ENCODE results near the gene USP49.
"Not testable (repeated sequence)": the region's sequence is repeated elsewhere in the genome, so short reads cannot be mapped to it uniquely, and the experiment has no call there.

The USP49 gene

DNA sequence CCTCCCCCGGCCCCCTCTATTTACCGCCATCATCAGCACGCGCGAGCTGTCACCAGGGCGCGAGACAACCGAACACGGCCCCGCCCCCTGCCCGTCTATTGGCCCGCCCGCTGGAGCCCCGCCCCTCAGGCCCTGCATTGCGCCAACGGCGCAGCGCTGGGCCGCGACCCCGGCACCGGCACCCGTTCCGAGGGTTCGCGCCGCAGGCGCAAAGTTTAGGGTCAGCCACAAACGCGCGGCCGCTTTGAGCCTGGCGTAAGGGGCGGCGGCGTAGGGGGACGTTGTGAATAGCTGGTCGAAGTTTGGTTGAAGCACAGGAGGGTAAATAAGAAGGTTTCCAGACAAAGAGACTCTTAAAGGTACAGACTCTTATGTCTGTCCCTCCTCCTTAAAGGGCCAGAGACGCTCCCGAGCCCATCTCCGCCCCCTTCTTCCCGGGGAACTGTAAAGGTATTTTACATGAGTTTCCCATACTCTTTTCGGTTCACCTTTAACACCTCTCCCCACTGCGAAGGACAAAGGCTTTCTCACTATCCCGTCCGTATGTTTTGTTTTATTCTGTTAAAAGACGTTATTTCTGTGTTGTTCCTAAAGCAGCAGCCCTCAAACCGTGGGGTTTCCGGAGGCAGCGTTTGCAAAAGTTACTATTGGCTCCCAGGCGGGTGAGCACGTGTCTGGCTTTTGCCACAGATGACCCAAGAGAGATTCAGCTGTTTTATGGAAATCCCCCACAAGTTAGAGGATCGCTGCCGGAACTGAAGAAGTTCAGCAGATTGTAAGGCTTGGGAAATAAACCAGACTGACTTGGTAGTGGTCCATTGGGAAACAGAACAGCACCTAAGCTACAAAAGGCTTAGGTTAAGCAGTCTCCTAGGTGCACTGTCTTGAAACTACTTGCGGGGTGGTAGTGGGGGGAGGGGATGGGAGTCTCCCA, at the start of gene USP49:
Gene USP49 (minus strand): TSS at position 76 of the 934 bp plus-strand sequence. CDS start 88,392 bp downstream, outside the sequence.
- peak; percentile 75 for DNase-seq (ENCODE audit: low spot score)

DNA sequence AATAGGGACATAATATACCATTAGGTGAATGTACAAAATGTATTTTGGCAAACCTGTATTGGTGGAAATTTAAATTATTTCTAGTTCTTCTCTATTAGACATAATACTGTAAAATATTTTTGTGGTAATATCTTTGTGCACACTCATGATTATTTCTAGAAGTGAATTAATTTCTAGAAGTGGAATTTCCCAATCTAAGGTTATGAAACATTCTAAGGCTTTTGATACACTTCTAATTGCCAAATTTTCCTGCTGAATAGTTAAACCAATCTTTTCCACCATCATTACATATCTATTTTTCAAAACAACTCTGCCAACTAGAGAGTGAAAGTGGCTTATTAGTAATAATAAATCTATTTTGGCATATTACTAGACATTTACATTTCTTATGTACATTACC, 48.3 kb upstream of the USP49 start:
- no peak for DNase-seq (ENCODE audit: low spot score)

DNA sequence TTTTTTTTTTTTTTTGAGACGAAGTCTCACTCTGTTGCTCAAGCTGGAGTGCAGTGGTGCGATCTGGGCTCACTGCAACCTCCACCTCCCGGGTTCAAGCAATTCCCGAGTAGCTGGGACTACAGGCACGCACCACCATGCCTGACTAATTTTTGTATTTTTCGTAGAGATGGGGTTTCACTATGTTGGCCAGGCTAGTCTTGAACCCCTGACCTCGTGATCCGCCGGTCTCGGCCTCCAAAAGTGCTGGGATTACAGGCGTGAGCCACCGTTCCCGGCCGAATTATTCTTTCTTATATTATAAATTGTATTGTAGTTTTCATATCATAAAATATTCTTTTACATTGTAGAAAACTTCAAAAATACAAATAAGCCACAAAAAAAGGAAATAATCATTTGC, 47.7 kb upstream of the USP49 start:
- not testable (repeated sequence) for DNase-seq (ENCODE audit: low spot score)

DNA sequence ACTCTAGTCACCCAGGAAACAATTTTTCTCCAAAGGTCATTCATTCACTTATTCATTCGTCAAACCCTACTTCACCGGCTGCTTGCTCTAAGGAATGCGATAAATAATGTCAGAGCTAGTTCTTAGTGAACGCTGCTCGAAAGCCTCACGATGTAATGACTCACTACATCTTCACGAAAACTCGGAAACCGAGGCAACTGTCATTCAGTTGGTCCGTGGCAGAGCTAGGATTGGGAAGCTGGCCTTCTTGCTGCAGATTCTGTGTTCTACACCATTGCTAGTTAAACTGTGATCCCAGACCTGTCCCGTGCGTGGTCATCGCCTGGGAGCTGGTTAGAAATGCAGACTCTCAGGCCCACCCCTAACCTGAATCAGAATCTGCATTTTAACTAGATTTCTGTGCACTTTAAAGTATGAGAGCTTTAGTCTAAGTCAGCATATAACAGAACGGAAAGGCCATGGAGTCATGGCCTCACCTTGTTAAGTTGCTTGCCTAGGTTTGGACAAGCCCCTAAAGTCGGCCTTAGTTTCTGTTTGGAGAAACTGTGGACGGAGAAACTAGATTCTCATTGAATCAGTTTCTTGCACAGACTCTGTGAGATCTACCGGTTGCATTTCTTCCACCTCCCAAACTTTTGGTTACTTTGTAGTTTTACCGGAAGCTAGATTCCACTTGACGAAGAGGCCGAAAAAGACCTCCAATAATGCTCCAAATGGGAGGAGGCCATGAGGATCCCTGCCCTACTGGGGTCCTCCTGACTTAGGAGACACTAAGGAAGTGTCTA, 47.1 kb upstream of the USP49 start:
- DNase-seq (ENCODE audit: low spot score), result peak; percentile 95

DNA sequence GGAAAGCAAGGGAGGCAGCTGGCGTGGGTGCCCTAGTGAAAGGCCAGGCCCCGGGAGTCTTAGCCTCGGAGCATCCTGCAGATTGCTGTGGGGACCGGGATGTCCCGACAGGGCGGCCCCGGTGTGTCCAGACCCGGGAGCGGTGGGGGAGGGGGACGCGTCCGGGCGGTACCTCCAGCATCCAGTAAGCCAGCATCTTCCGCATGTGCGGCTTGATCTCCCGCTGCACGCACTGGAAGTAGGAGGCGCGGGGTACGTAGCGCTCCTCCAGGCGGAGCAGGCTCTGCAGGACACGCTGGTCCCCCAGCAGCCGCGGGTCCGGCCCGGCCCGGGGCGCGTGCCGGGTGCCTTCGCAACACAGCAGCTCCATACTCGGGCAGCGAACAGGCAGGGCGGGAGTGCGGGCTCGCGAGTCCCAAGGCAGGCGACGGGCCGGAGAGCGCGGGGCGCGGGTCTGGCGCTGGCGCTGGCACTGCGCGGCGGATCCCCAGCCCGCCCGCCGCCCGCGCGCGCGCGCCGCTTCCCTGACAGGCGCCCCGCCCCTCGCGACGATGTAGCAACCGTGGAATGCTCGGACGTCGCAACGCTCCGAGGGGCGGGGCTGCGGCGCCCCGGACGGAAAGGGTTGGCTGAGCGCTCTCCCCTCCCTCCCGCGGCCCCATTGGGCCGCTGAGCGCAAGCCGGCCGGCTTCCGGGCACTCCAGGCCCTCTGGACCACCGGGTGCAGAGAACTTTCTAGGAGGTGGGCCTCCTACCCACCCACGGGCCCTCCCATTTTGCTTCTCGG, 46.3 kb upstream of the USP49 start, which contains the start of gene CCND3:
Gene CCND3 (minus strand): TSS at position 529 of the 787 bp plus-strand sequence. CDS start 159 bp downstream, at position 370.
- no peak for DNase-seq (ENCODE audit: low spot score)

DNA sequence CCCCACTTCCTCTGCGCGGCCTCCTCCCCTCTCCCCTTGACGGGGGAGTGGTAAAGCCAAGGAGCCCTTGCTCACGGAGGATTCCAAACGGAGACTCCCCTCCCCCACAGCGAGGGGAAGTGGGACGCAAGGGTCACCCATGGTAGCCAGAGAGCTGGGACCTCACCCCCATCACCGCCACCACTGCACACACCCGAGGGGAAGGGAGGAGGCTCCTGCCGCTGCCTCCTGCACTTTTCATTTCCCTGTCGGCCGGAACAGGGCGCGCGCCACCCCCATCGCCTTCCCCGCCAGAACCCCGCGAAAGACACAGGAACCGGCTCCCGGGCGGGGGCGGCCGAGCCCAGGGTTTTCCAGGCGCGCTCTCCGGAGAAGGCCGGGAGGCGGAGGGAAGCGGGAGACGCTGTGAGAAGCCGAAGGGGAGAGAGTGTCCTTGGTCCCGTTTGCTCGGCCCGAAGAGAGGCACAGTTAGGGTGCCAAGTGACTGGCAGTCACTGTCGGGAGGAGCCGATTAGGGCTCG, 45.6 kb upstream of the USP49 start:
- peak; percentile 40 for DNase-seq (ENCODE audit: low spot score)

DNA sequence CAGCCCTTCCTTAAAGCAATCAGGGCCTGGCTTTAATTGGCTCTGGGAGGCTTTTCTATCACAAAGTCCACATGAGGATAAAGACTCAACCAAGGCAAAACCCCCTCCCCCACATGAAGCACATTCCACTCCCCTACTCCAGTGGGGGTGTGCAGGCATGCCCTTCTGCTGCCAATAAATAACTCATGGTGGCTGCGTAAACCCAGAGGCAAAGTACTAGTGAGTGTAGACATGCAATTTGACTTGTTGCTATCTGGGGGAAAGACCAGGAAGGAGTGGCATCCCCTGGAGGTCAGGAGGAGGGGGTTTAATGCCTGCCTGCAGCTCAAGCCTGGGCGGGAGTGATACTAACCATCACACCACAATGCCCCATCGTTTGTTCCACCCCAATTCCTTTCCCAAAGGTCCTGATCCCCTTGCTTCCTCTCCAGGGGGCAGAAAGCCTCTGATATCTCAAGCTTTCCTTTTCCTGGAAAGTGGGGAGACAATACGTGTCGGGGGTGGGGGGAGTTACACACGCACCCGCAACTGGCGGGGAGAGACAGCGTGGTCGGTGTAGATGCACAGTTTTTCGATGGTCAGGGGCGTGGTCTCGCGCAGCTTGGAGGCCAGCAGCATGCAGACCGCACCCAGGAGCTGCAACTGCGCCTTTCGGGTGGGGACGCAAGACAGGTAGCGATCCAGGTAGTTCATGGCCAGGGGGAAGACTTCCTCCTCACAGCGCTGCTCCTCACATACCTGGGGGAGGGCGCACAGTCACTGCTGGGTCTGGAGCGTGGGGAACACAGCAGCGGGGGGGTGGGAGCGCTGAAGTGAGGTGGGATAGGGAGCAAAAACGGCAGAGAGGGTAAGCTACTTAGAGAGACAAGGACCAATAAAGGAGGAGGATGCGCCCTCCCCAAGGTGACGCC, 44.9 kb upstream of the USP49 start:
- peak; percentile 22 for DNase-seq (ENCODE audit: low spot score)

DNA sequence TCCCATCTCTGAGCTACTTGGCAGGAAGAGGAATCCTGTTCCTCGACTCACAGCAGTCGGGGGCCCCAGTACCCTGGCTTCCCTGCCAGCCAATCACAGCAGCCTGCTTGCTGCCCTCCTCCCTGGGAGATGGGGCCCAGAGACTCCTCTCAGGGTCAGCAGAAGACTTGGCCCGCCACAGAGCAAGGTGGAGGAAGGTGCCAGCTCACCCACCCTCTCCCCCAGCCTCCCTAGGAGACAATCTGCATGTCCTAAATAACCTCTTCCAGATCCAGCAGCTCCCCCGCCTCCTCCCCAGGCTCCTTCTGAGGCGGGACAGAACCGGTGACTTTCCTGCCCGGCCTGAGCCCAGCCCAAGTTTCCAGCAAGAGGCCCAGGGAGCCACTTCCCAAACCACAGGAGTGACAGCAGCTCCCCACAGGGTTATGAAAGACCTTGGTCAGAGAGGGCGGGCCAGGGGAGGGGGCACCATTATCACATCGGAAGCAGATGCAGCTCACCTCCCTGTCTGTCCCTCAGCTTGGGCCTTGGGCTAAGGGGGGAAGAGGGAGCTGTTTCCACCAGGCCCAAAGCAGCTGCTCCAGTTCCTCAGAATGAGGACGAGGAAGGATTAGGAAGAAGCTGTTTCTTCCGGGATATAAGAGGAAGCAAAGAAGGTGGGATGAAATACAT, 44.1 kb upstream of the USP49 start:
- peak; percentile 11 for DNase-seq (ENCODE audit: low spot score)

DNA sequence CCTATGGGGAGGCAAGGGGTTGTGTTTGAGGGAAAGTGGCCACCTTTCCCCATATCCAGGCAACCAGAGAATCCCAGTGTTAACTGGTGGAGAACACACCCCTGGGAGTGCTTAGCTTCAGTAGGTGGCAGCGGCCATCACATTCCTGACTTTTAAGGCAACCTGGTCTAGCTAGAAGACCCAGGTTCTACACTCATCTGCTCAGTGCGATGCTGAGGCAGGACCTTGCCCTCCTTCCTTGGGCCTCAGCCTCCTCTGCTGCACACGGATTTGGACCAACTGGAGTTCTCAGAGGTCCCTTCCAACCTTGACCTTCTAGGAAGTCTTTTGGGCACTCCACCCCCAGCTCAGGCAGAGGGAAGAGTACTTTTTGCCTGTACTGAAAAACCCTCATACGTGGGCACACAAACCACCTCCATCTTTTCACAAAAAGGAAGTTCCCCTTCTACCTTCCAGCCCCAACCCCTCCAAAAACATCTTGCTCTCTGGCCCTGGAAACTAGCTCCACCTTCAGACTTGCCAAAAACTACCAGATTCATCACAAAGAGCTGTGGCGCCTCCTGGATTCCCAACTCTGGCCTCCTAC, 43.5 kb upstream of the USP49 start:
- no peak for DNase-seq (ENCODE audit: low spot score)

DNA sequence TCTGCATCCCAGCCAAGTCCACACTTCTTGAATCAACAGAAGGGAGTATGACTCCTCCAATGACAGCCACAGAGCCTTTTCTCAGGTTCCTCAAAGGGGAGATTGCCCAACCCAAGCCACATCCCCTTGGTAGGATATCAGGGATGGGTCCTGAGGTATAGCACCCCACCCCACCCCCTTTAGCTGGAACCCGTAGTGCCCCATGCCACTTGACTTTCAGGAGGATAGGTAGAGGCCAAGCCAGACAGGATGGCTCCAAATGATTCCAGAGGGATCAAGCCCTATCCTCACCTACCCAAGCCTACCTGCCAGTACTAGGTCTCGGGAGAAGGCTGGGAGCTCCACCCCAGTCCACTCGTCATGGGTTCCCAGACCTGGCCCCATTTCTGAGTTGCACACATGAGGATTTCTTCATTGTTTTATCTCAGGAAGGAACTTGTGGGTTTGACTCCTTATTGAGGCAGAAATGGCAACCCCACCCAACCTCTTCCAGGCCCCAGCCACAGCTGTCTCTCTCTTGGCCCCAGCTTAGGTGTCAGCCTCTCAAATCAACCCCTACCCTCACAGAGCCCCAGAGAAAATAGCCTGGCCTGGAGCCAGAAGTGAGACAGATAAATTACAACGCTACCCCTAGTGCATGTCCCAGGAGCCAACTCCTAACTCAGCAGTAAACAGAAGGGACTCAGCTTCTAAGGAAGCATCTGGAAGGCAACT, 42.8 kb upstream of the USP49 start:
- DNase-seq (ENCODE audit: low spot score), result no peak

DNA sequence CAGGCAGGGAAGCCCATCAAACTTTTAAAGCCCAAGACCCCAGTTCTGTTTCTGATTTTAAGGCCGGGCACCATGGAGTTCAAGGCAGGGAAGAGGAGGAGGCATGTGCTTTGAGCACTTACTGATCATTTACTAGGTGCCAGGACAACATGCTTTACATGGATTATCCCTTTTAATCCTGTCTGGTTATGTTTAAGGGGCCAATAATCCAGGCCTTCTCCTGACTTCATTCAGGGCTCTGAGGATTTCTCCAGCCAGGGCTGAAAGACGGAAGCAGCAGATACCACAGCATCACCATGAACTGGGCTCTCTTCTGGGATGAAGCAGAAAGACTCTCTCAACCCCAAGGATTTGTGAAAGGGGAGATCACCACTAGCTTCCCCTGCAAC, 42.3 kb upstream of the USP49 start:
- DNase-seq (ENCODE audit: low spot score), result no peak

DNA sequence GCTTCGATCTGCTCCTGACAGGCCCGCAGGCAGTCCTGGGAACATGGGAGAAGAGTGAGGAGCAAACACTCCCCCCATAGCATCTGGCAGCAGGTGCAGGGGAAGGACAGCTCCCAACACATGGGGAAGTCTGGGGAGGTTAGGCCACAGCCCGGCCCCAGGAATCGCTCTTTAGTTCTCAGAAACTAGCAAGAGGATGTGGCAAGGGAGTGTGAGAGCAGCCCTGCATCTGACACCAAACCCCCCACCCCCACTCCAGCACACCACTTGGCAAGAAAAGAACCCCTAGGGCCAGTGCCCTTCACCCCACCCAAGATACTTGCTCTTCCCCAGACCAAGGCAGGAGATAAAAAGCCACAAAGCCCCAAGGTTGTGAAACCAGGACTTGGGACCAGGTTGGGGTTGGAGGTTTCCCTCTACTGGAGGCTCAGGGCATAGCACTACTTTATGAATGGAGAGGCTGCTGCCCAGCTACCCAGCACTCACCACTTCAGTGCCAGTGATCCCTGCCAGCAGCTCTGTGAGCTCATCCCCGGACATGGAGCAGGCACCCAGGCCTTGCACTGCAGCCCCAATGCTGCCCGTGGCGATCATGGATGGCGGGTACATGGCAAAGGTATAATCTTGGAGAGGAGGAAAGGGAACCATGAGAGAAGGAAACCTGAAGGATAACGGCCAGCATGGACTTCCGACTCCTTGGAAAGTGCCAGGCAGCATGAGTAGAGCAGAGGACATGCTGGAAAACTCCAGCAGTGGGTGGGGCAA, 41.1 kb upstream of the USP49 start:
- DNase-seq (ENCODE audit: low spot score), result peak; percentile 87

DNA sequence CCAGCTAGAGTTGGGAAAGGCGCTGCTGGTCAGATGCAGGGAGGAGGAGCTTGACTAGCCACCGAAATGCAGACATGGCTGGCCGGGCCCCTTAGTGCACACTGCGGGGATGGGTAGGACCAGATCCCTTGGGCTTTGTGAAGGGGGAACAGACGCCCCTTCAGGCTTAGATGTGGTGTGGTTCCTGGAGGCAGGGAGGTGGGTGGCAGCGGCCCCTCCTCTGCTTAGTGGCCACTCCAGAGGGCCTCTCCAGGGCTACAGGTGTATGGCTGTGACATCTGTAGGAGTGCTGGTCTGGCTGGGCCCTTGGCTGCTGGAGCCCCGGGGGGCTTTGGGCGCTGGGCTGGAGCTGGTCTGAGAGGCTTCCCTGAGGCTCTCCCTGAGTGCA, 40.5 kb upstream of the USP49 start:
- no peak for DNase-seq (ENCODE audit: low spot score)

DNA sequence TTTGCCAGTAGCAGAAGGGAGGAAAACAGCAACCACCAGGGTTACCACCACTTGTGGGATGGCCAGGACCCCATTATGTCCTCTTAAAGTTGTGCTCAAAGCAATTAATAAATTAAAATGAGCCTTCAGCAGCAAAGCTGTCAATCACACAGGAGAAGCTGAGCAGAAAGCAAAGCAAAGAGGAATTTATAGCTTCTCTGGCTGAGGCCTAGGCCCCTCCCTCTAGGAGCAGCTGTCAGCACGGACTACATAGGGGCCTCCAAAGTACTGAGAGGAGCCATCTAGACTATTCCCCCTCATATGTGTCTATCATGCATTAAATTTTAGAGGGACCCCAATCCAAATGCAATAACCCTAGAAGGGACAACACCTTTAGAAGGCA, 40.0 kb upstream of the USP49 start:
- no peak for DNase-seq (ENCODE audit: low spot score)

DNA sequence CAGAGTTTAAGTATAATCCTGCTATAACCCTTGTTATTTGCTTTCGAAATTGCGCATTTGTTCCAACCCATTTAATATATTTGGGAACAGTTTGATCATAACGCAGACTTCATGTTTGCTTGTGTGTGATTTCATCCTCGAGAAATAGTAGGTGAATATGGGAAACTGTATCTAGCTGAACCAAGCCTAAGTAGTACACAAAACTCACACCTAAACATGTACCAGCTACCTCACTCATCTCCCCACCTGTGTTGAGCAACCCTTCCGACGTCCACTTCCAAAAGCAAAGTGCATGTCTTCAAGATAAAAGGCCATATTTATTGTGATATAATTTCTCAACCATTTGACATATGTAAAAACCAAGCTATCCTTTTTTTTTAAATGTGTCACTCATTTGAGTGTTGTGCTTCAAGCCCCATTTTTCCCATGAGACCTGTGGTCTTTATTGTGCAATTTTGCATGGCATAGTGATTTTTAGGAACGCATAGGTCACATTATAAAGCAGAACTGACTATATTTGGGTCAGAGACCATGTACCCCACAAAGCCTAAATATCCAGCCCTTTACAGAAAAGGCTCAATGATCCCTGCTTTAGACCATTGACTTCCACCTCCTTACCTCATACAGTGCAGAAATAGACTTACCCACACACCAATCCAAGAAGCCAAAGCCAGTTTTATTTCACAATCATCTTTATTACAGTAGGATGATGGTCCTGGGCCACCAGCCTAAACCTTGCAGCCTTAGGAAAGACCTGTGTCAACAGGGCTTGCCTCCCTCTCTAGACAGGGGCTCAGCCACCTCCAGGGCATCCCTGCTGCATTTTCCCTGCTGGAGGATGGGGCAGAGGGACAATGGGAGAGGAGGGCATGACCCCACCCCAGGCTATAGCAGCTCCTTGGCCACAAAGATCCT, 39.4 kb upstream of the USP49 start:
- DNase-seq (ENCODE audit: low spot score), result no peak

DNA sequence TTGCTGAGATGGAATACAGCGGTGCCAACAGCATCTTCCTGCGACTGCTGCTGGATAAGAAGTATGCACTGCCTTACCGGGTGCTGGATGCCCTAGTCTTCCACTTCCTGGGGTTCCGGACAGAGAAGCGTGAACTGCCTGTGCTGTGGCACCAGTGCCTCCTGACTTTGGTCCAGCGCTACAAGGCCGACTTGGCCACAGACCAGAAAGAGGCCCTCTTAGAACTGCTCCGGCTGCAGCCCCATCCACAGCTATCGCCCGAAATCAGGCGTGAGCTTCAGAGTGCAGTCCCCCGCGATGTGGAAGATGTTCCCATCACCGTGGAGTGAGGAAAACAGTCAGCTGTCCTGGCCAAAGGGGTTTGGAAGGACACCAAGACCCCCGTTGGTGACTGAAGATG, 37.2 kb upstream of the USP49 start:
- DNase-seq (ENCODE audit: low spot score), result no peak

DNA sequence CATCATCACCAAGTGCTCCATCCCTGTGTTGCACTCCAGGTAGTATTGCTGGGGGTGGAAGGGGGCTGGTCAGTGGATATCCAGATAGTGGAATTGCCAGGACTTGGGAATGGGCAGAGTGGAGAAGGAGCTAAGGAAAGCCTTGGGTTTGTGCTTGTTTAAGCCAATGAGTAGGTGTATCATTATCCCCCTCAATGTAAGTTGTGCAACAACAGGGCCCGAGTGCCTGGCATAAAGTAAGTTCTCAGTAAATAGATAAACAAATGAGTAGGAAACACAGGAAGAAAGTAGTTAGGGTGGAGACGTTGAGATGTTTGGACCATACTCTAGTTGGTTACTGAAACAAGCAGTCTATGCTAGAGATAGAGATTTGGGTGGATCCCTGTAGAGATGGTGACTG, 36.6 kb upstream of the USP49 start:
- DNase-seq (ENCODE audit: low spot score), result no peak
